ENCODE results near the gene MAP2K6. TPM values are rescaled to one million over a fixed set of nuclear protein-coding genes. Genes with fewer than 3 reads are reported as not detected.

MAP2K6 gene
- total RNA-seq, 1 donor from 2014 or later = 30.5 TPM

- DNase-seq (ENCODE audit: low spot score) = no peak
- no peak for TF ChIP-seq CTCF (IDR thresholded peaks at IDR 0.05; ENCODE audit: unreplicated experiment)
- peaks cover 4% of the 10 kb centered on the region for H3K36me3 Mint-ChIP-seq (ENCODE audit: low read depth, unreplicated experiment)
- no peaks in the 10 kb centered on the region for H3K9me3 Mint-ChIP-seq (ENCODE audit: unreplicated experiment)
- H3K27me3 Mint-ChIP-seq (ENCODE audit: unreplicated experiment) = no peaks in the 10 kb centered on the region
- H3K4me1 Mint-ChIP-seq (ENCODE audit: unreplicated experiment) = peaks cover 30% of the 10 kb centered on the region
- H3K27ac Mint-ChIP-seq (ENCODE audit: unreplicated experiment) = no peak overlapping the region
- no peak overlapping the region for H3K4me3 Mint-ChIP-seq (ENCODE audit: unreplicated experiment)
Measured at GRCh38 chr17:69508814-69509213, 94.3 kb downstream of the MAP2K6 start.

- Mint-ChIP-seq H3K27ac (ENCODE audit: unreplicated experiment) (no peak overlapping the region), H3K4me3 (ENCODE audit: unreplicated experiment) (no peak overlapping the region)
Measured at GRCh38 chr17:69511250-69511649, 96.8 kb downstream of the MAP2K6 start.

GRCh38 chr17:69512946-69513345 lies 98.4 kb downstream of the MAP2K6 start:
- TF ChIP-seq CTCF (IDR thresholded peaks at IDR 0.05; ENCODE audit: unreplicated experiment) = no peak
- peaks cover 20% of the 10 kb centered on the region for H3K36me3 Mint-ChIP-seq (ENCODE audit: low read depth, unreplicated experiment)
- peaks cover 5% of the 10 kb centered on the region for H3K4me1 Mint-ChIP-seq (ENCODE audit: unreplicated experiment)
- no peak overlapping the region for H3K27ac Mint-ChIP-seq (ENCODE audit: unreplicated experiment)
- no peaks in the 10 kb centered on the region for H3K27me3 Mint-ChIP-seq (ENCODE audit: unreplicated experiment)
- no peak for DNase-seq (ENCODE audit: low spot score)
- no peaks in the 10 kb centered on the region for H3K9me3 Mint-ChIP-seq (ENCODE audit: unreplicated experiment)
- no peak overlapping the region for H3K4me3 Mint-ChIP-seq (ENCODE audit: unreplicated experiment)

More at GRCh38 chr17:69511250-69511649, 96.8 kb downstream of the MAP2K6 start:
- H3K36me3 Mint-ChIP-seq (ENCODE audit: low read depth, unreplicated experiment) = peaks cover 10% of the 10 kb centered on the region
- H3K9me3 Mint-ChIP-seq (ENCODE audit: unreplicated experiment) = no peaks in the 10 kb centered on the region
- peaks cover 12% of the 10 kb centered on the region for H3K4me1 Mint-ChIP-seq (ENCODE audit: unreplicated experiment)
- H3K27me3 Mint-ChIP-seq (ENCODE audit: unreplicated experiment) = no peaks in the 10 kb centered on the region
- DNase-seq (ENCODE audit: low spot score) = no peak
- no peak for TF ChIP-seq CTCF (IDR thresholded peaks at IDR 0.05; ENCODE audit: unreplicated experiment)

GRCh38 chr17:69516225-69516624 lies 101.7 kb downstream of the MAP2K6 start:
- no peaks in the 10 kb centered on the region for H3K9me3 Mint-ChIP-seq (ENCODE audit: unreplicated experiment)
- no peak overlapping the region for H3K27ac Mint-ChIP-seq (ENCODE audit: unreplicated experiment)
- no peaks in the 10 kb centered on the region for H3K27me3 Mint-ChIP-seq (ENCODE audit: unreplicated experiment)
- peaks cover 27% of the 10 kb centered on the region for H3K36me3 Mint-ChIP-seq (ENCODE audit: low read depth, unreplicated experiment)
- H3K4me3 Mint-ChIP-seq (ENCODE audit: unreplicated experiment) = no peak overlapping the region
- TF ChIP-seq CTCF (IDR thresholded peaks at IDR 0.05; ENCODE audit: unreplicated experiment) = no peak
- DNase-seq (ENCODE audit: low spot score) = no peak
- peaks cover 9% of the 10 kb centered on the region for H3K4me1 Mint-ChIP-seq (ENCODE audit: unreplicated experiment)

- Mint-ChIP-seq H3K4me1 (ENCODE audit: unreplicated experiment) (peaks cover 13% of the 10 kb centered on the region), H3K4me3 (ENCODE audit: unreplicated experiment) (no peak overlapping the region), H3K9me3 (ENCODE audit: unreplicated experiment) (no peaks in the 10 kb centered on the region), H3K27ac (ENCODE audit: unreplicated experiment) (no peak overlapping the region), H3K36me3 (ENCODE audit: low read depth, unreplicated experiment) (peaks cover 30% of the 10 kb centered on the region), H3K27me3 (ENCODE audit: unreplicated experiment) (no peaks in the 10 kb centered on the region)
- no peak for TF ChIP-seq CTCF (IDR thresholded peaks at IDR 0.05; ENCODE audit: unreplicated experiment)
- DNase-seq (ENCODE audit: low spot score) = no peak
Measured at GRCh38 chr17:69516911-69517310, 102.4 kb downstream of the MAP2K6 start.

Data from endothelial cell (in vitro differentiated cells).